Activated CD4-positive, alpha-beta T cell treated with anti-CD3 and anti-CD28 coated beads, Interleukin-2, amount 50 U/mL, for 48 hours (primary cell): Measurements from ENCODE around the gene COX19.
"Not testable (repeated sequence)": the region's sequence is repeated elsewhere in the genome, so short reads cannot be mapped to it uniquely, and the experiment has no call there.

Source experiments
- DNase-seq, 2 experiments: peaks; one replicate each; pipeline ENCODE4 v3.0.0-alpha.2; 2020

Gene COX19

GRCh38 chr7:939843-940242 is 35.5 kb downstream of the COX19 start:
- no peak for DNase-seq

- DNase-seq, result no peak
Measured at GRCh38 chr7:938546-939185, 36.7 kb downstream of the COX19 start.

- no peak for DNase-seq
Measured at GRCh38 chr7:937856-938484, 37.4 kb downstream of the COX19 start.

- peak; percentile 62 to 70 for DNase-seq
Measured at GRCh38 chr7:936386-937054, 38.8 kb downstream of the COX19 start.

GRCh38 chr7:935874-936385 is 39.4 kb downstream of the COX19 start:
- DNase-seq, result no peak

- no peak for DNase-seq
Measured at GRCh38 chr7:935164-935873, 40.0 kb downstream of the COX19 start.

GRCh38 chr7:934469-935163 is 40.7 kb downstream of the COX19 start:
- DNase-seq, result no peak

GRCh38 chr7:932651-932975 is 42.7 kb downstream of the COX19 start:
- DNase-seq, result no peak

GRCh38 chr7:931871-932650 is 43.3 kb downstream of the COX19 start:
- DNase-seq, result no peak

GRCh38 chr7:930975-931758 is 44.2 kb downstream of the COX19 start:
- no peak for DNase-seq

- no peak for DNase-seq
Measured at GRCh38 chr7:929311-929711, 46.0 kb downstream of the COX19 start.

- DNase-seq, result no peak
Measured at GRCh38 chr7:927031-927671, 48.2 kb downstream of the COX19 start.

GRCh38 chr7:926061-927030 is 49.0 kb downstream of the COX19 start:
- DNase-seq, result no peak

GRCh38 chr7:925601-926000 is 49.7 kb downstream of the COX19 start:
- DNase-seq, result no peak

GRCh38 chr7:924541-925231 is 50.7 kb downstream of the COX19 start:
- peak; percentile 72 to 79 for DNase-seq

- DNase-seq, result not testable (repeated sequence)
Measured at GRCh38 chr7:924042-924441, 51.3 kb downstream of the COX19 start.

- DNase-seq, result peak; percentile 93 to 95
Measured at GRCh38 chr7:923108-924041, 52.0 kb downstream of the COX19 start.
